ENCODE data around the gene SDS.

GRCh38 chr12:113378291-113378690, 25.4 kb downstream of the SDS start:
- TF ChIP-seq CTCF (IDR thresholded peaks at IDR 0.05) (peak in 3 of 6 experiments; percentile 11 to 23 (median 15)), POLR2A (IDR thresholded peaks at IDR 0.05) (no peak)

All from adrenal gland (tissue), 5 donors.